Stomach (tissue), 4 donors: Measurements from ENCODE around the gene IGF2BP3.

Experiments
- POLR2A ChIP-seq, 4 donors: fragments of 450-650 bp; IDR thresholded peaks; one replicate each; pipeline ENCODE4 v1.6.1; 2016; ENCODE audit warnings: antibody characterized with exemption in 4 of 4, control low read depth in 2 of 4, mild to moderate bottlenecking in 1 of 4, moderate library complexity in 1 of 4
- POLR2AphosphoS5 ChIP-seq, 3 donors: sonication (generic); formaldehyde crosslinking; IDR thresholded peaks; one replicate each; pipeline ENCODE4 v1.6.1; 2016; ENCODE audit warnings: antibody characterized with exemption in 3 of 3
- TF ChIP-seq, protein P1 (sequence below), 7 experiments: fragments of 450-650 bp in 4 of 7; fragments of 200-600 bp in 3 of 7; sonication (generic) in 3 of 7; IDR thresholded peaks; one replicate each; pipeline ENCODE4 v1.5.1; 2016 to 2019; ENCODE audit warnings: antibody characterized with exemption in 7 of 7, control low read depth in 2 of 7, mild to moderate bottlenecking in 1 of 7

DNA sequence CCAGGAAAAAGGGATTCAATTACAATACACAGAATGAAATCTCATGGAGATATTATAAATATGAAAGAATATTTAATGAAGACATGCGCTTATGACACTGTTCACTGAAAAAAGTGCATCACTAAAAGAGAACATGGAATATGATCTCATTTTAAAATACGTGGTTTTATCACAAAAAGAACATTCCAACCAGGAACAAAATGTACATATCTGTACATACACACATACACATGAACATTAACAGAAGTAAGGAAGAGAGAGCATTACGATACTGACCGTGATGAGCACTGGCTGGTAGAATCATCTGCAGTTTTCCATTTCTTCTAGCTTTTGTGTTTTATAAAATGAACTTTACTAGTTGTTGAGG is 39.4 kb downstream of the IGF2BP3 start:
- TF ChIP-seq, protein P1, sequence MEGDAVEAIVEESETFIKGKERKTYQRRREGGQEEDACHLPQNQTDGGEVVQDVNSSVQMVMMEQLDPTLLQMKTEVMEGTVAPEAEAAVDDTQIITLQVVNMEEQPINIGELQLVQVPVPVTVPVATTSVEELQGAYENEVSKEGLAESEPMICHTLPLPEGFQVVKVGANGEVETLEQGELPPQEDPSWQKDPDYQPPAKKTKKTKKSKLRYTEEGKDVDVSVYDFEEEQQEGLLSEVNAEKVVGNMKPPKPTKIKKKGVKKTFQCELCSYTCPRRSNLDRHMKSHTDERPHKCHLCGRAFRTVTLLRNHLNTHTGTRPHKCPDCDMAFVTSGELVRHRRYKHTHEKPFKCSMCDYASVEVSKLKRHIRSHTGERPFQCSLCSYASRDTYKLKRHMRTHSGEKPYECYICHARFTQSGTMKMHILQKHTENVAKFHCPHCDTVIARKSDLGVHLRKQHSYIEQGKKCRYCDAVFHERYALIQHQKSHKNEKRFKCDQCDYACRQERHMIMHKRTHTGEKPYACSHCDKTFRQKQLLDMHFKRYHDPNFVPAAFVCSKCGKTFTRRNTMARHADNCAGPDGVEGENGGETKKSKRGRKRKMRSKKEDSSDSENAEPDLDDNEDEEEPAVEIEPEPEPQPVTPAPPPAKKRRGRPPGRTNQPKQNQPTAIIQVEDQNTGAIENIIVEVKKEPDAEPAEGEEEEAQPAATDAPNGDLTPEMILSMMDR (IDR thresholded peaks at IDR 0.05), result no peak
- TF ChIP-seq POLR2AphosphoS5 (IDR thresholded peaks at IDR 0.05), result no peak
- TF ChIP-seq POLR2A (IDR thresholded peaks at IDR 0.05), result no peak
